ENCODE measurements around the gene EDEM1. TPM values are rescaled to one million over a fixed set of nuclear protein-coding genes. Genes with fewer than 3 reads are reported as not detected.

The EDEM1 gene
- total and polyA plus RNA-seq, 10 of the 15 experiments (the other 5 are each of a cell fraction or from before 2014, with no cell fraction given), result 18.9 to 138 (median 57.5) TPM

DNA sequence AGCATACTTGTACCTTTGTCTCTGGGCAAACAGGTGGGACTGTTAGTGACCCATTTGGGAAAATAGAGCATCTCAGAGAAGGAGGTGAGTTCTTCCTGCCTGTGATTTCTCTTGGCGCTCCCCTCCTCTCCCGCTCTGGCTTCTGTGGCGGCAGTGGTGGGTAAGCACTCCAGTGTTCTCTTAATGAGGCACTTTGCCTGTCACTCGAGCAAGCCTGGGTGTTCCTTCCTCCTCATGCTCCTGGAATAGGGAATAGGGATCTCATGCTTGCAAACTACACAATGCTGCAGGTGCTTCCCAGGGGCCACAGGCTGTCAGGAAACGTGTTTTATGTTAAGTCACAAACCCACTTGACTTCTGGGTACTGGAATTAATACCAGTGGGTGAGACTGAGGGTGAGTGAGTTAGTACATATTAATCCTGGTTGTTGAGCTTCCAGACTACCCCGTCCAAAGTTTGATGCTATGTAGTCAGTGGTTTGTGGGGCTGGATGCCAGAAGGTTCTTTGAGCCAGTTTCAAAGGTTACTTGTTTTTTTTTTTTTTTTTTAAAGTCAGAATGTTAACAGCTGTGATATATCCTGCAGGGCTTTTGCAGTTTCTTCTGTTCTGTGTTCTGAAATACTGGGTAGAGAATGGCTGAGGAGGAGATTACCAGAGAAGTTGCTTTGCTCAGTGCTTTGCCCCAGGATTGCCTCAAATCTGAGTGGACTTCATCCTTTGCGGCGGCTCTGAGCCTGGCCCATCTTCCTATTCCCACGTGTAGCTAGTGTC is 30.5 kb downstream of the EDEM1 start:
- RAD21 ChIA-PET (ENCODE audit: unreplicated experiment), result interaction anchor here (1.5 kb wide), 1 partner anchor 21 kb away, joined by 4 read pairs; no protein-coding TSS in a partner anchor
- H3K4me1 ChIP-seq (ENCODE audit: control insufficient read depth, insufficient read depth, low read length), result no peaks in the 10 kb centered on the region
- H3K27ac ChIP-seq (ENCODE audit: control insufficient read depth, insufficient read depth), result no peak overlapping the region
- CTCF ChIA-PET, result interaction anchor here (1.1 to 1.6 kb wide), 2 partner anchors 13 to 82 kb away, joined by 3 read pairs; no protein-coding TSS in a partner anchor
- intact Hi-C loops (cut with micrococcal nuclease; ENCODE audit: unreplicated experiment) (no loop called here), in situ Hi-C loops (cut with MboI) (no loop called here)
- no peak overlapping the region for H3K9ac ChIP-seq (ENCODE audit: control insufficient read depth, insufficient read depth, low read length)
- DNase-seq (ENCODE audit: low read depth, low spot score) (no peak), ATAC-seq (no peak), FAIRE-seq (no peak)
- no peak overlapping the region for H3K4me3 ChIP-seq
- no TSS peak for BruUV-seq (replicated peaks)
- POLR2A ChIA-PET, result interaction anchor here (0.6 to 0.9 kb wide), 2 partner anchors 21 to 40 kb away, joined by 3 to 8 read pairs; no protein-coding TSS in a partner anchor
- SMC1A ChIA-PET (ENCODE audit: uncharacterized antibody, unreplicated experiment), result interaction anchor here (0.6 to 1.6 kb wide), 5 partner anchors 10 to 1399 kb away, joined by 3 to 4 read pairs (median 3); no protein-coding TSS in a partner anchor
- WGBS (ENCODE audit: insufficient coverage, insufficient replicate concordance, low lambda C conversion rate, missing lambda C conversion rate), result 86% methylated on average over 9 of the region's 9 CpGs
- peaks cover 35 to 57% of the 10 kb centered on the region in 2 experiments for H3K36me3 ChIP-seq (ENCODE audit: control insufficient read depth in 2 of 2, insufficient read depth in 2 of 2, low read length in 1 of 2)
- no peaks in the 10 kb centered on the region for H3K9me3 ChIP-seq (replicated peaks; ENCODE audit: control insufficient read depth, insufficient read depth, low read length)
- no peaks in the 10 kb centered on the region for H3K27me3 ChIP-seq (replicated peaks in 1 of 2; ENCODE audit: control insufficient read depth in 2 of 2, insufficient read depth in 2 of 2, low read length in 1 of 2)
- H2AFZ ChIP-seq (ENCODE audit: control insufficient read depth, low read depth, low read length), result no peak overlapping the region
- H3K79me2 ChIP-seq (ENCODE audit: control insufficient read depth, insufficient read depth, low read length), result no peaks in the 10 kb centered on the region
- no peaks in the 10 kb centered on the region; the same call in 1 of the 2 replicates for H4K20me1 ChIP-seq (ENCODE audit: control insufficient read depth, insufficient read depth)
- peak; percentile 58; the same call in 1 of the 2 replicates for TF ChIP-seq POLR2AphosphoS5 (IDR thresholded peaks at IDR 0.05; ENCODE audit: low read length)
- TF ChIP-seq LARP7 (IDR thresholded peaks at IDR 0.05), result no peak
- TF ChIP-seq MTA2 (IDR thresholded peaks at IDR 0.05; ENCODE audit: low read depth), result no peak
- TF ChIP-seq NRF1 (conservative IDR thresholded peaks at IDR 0.05; ENCODE audit: low read depth, low read length), result no peak
- TF ChIP-seq CREB1 (IDR thresholded peaks at IDR 0.05; ENCODE audit: low read depth), result no peak
- no peak overlapping the region for H3K4me2 ChIP-seq (ENCODE audit: control insufficient read depth, insufficient read depth)

DNA sequence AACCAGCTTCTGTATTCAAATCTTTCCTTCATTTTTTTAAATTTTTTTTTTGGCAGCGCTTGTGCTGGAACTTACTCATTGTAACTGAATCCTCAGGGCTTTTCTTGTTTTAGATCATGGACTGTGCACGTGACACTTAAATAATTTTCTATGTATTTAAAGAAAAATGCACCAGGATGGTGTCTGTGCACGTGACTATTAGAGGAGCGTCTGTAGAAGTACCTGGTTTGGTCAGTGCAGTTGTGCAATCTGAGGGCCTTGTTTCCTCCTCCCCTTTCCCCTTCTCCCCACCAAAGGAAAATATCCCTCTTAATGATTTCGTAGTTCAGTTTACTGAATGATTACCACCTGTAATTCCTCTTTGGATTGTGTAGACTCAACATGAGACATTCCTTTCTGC is 31.3 kb downstream of the EDEM1 start:
- in situ Hi-C loops (cut with MboI), result no loop called here
- 89% methylated on average over 5 of the region's 5 CpGs for WGBS (ENCODE audit: insufficient coverage, insufficient replicate concordance, low lambda C conversion rate, missing lambda C conversion rate)
- ChIA-PET SMC1A (ENCODE audit: uncharacterized antibody, unreplicated experiment) (interaction anchor here (0.6 to 1.6 kb wide), 5 partner anchors 9 to 1398 kb away, joined by 3 to 5 read pairs (median 3); no protein-coding TSS in a partner anchor), CTCF (interaction anchor here (1.1 to 1.6 kb wide), 2 partner anchors 14 to 82 kb away, joined by 3 read pairs; no protein-coding TSS in a partner anchor), RAD21 (ENCODE audit: unreplicated experiment) (interaction anchor here (1.5 kb wide), 1 partner anchor 22 kb away, joined by 4 read pairs; no protein-coding TSS in a partner anchor), POLR2A (interaction anchor here (0.6 to 0.9 kb wide), 2 partner anchors 22 to 41 kb away, joined by 3 to 8 read pairs; no protein-coding TSS in a partner anchor)
- BruUV-seq (replicated peaks), result no TSS peak
- DNase-seq (ENCODE audit: low read depth, low spot score), result no peak
- Histone ChIP-seq H3K79me2 (ENCODE audit: control insufficient read depth, insufficient read depth, low read length) (no peaks in the 10 kb centered on the region), H3K27me3 (replicated peaks in 1 of 2; ENCODE audit: control insufficient read depth in 2 of 2, insufficient read depth in 2 of 2, low read length in 1 of 2) (no peaks in the 10 kb centered on the region), H3K4me2 (ENCODE audit: control insufficient read depth, insufficient read depth) (no peak overlapping the region), H4K20me1 (ENCODE audit: control insufficient read depth, insufficient read depth) (no peaks in the 10 kb centered on the region; the same call in 1 of the 2 replicates), H3K4me1 (ENCODE audit: control insufficient read depth, insufficient read depth, low read length) (no peaks in the 10 kb centered on the region), H3K9me3 (replicated peaks; ENCODE audit: control insufficient read depth, insufficient read depth, low read length) (no peaks in the 10 kb centered on the region), H3K27ac (ENCODE audit: control insufficient read depth, insufficient read depth) (no peak overlapping the region), H3K36me3 (ENCODE audit: control insufficient read depth in 2 of 2, insufficient read depth in 2 of 2, low read length in 1 of 2) (peaks cover 28 to 57% of the 10 kb centered on the region in 2 experiments), H3K4me3 (no peak overlapping the region), H3K9ac (ENCODE audit: control insufficient read depth, insufficient read depth, low read length) (no peak overlapping the region), H2AFZ (ENCODE audit: control insufficient read depth, low read depth, low read length) (no peak overlapping the region)
- FAIRE-seq, result no peak
- no peak for ATAC-seq
- no peak for TF ChIP-seq MTA2 (IDR thresholded peaks at IDR 0.05; ENCODE audit: low read depth)
- TF ChIP-seq ESRRA (IDR thresholded peaks at IDR 0.05; ENCODE audit: low read length), result no peak
- intact Hi-C loops (cut with micrococcal nuclease; ENCODE audit: unreplicated experiment), result no loop called here

All from GM12878 (cell line).